HFFc6 (cell line): Measurements from ENCODE around the gene SLC27A6. TPM values are rescaled to one million over a fixed set of nuclear protein-coding genes. Genes with fewer than 3 reads are reported as not detected.

Experiments used
- DNase-seq: peaks from one replicate; pipeline ENCODE4 v3.0.0-alpha.2; 2018
- H3K27ac Mint-ChIP-seq: 2 replicates; pipeline ENCODE4 v1.8.0; 2020; ENCODE audit warnings: mild to moderate bottlenecking, mixed read lengths
- H3K27me3 Mint-ChIP-seq: 2 replicates; pipeline ENCODE4 v1.8.0; 2021; ENCODE audit warnings: mild to moderate bottlenecking, moderate library complexity, mixed read lengths; ENCODE audit not compliant: insufficient read depth
- H3K36me3 Mint-ChIP-seq: 2 replicates; pipeline ENCODE4 v1.8.0; 2021; ENCODE audit warnings: low read depth, mixed read lengths
- H3K4me1 Mint-ChIP-seq: 2 replicates; pipeline ENCODE4 v1.8.0; 2020; ENCODE audit warnings: low read depth, mixed read lengths
- H3K4me3 Mint-ChIP-seq: 2 replicates; pipeline ENCODE4 v1.8.0; 2020; ENCODE audit warnings: mild to moderate bottlenecking, moderate library complexity, mixed read lengths
- H3K9me3 Mint-ChIP-seq: 2 replicates; pipeline ENCODE4 v1.8.0; 2020; ENCODE audit warnings: mild to moderate bottlenecking, mixed read lengths
- CTCF ChIP-seq: fragments of 200-600 bp; sonication (generic); IDR thresholded peaks from 2 replicates; pipeline ENCODE4 v1.5.0; 2021; ENCODE audit warnings: antibody characterized with exemption, mild to moderate bottlenecking
- total RNA-seq, 6 experiments: library from RNA; stranded (reverse); fragmentation: NEBNext Ultra II Directional; extraction: Animal tissue kit (Norgen Biotek cat#: 25700); gene quantifications; 2 replicates in 1 of 6; 3 replicates in 5 of 6; pipeline ENCODE4 v1.2.3, GENCODE V29; 2021

SLC27A6 gene
- total RNA-seq, 6 experiments from 2014 or later: 0.09 to 0.11 TPM; not detected in 4

- H3K9me3 Mint-ChIP-seq: peaks cover 21% of the 10 kb centered on the region
- no peaks in the 10 kb centered on the region for H3K27me3 Mint-ChIP-seq
- no peaks in the 10 kb centered on the region for H3K4me1 Mint-ChIP-seq
- TF ChIP-seq CTCF: no peak
- H3K4me3 Mint-ChIP-seq: no peak overlapping the region
- no peak for DNase-seq
- H3K36me3 Mint-ChIP-seq: peaks cover 4% of the 10 kb centered on the region; the same call in 1 of the 2 replicates
- H3K27ac Mint-ChIP-seq: no peak overlapping the region
Observed at GRCh38 chr5:129002527-129002842, 37.2 kb downstream of the SLC27A6 start.

- Mint-ChIP-seq H3K27ac (no peak overlapping the region), H3K36me3 (peaks cover 4% of the 10 kb centered on the region; the same call in 1 of the 2 replicates), H3K9me3 (peaks cover 16% of the 10 kb centered on the region), H3K4me3 (no peak overlapping the region), H3K4me1 (no peaks in the 10 kb centered on the region), H3K27me3 (no peaks in the 10 kb centered on the region)
- no peak for DNase-seq
- no peak for TF ChIP-seq CTCF
Observed at GRCh38 chr5:129003232-129003631, 37.9 kb downstream of the SLC27A6 start.

DNA sequence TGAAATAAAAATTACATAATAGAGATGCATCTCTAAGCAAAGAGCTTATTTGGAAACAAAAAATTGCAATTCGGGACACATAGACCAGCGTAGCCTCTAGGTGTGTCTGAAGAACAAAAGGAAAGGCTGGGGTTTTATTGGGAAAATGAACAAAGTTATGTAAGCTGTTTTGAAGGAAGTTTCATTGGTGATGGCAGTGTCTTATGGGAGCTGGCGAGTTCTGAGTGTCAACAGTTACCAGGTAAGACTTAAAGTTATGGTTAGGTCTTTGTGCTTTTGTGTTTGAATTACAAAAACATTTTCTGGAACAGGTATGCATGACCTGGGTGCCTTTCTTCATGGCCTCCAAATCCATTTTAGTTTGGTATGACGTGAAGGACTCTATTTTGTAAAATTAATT is 48.9 kb downstream of the SLC27A6 start:
- DNase-seq: no peak
- Mint-ChIP-seq H3K27ac (no peak overlapping the region), H3K9me3 (peaks cover 19% of the 10 kb centered on the region), H3K4me3 (no peak overlapping the region), H3K36me3 (no peaks in the 10 kb centered on the region), H3K27me3 (no peaks in the 10 kb centered on the region), H3K4me1 (no peaks in the 10 kb centered on the region)
- TF ChIP-seq CTCF: no peak

DNA sequence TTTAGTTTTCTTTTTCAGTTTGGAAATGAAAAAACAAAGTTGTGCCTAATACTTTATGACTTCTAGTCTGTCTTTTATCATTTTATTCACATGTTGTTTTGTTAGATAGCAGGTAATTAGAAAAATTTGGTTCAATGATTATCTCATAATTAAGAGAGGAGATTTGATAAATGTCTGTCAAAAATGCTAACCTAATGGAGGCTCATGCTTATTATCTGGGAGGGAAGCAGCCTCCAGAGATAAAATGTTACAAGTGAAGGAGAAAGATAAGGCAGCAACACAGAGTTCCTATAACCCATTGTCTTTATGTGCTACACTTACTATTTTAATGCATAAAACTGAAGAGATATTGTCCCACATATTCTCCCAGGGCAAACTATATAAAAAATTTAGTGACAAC is 53.5 kb downstream of the SLC27A6 start:
- no peak overlapping the region for H3K4me3 Mint-ChIP-seq
- H3K36me3 Mint-ChIP-seq: no peaks in the 10 kb centered on the region
- peaks cover 38% of the 10 kb centered on the region for H3K9me3 Mint-ChIP-seq
- no peak for DNase-seq
- no peaks in the 10 kb centered on the region; the same call in 1 of the 2 replicates for H3K27me3 Mint-ChIP-seq
- TF ChIP-seq CTCF: no peak
- no peak overlapping the region for H3K27ac Mint-ChIP-seq
- H3K4me1 Mint-ChIP-seq: no peaks in the 10 kb centered on the region

DNA sequence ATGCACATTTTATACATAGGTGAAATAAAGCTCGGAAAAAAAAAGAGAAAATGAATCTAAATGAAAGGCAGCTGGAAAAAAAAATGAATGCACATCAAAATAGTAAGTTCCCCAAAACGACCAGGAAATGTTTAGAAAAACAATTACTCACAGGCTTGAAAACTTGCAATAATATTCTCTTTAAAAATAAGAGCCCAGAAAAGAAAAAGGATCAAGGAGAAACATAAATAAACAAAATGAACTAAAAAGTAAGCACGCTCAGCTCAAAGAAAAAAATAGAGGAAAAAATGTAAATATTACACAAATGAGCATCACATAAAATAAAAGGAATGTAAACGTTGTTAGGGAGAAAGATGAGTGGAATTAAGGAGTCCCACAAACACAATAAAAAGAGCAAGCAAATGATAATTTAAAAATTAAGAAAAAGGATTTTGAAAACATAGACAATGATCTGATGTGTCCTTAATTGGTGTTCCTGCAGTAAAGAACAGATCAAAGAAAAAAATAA is 54.2 kb downstream of the SLC27A6 start:
- no peak overlapping the region for H3K4me3 Mint-ChIP-seq
- no peaks in the 10 kb centered on the region for H3K36me3 Mint-ChIP-seq
- no peak overlapping the region for H3K27ac Mint-ChIP-seq
- peaks cover 37% of the 10 kb centered on the region for H3K9me3 Mint-ChIP-seq
- no peak for DNase-seq
- no peaks in the 10 kb centered on the region; the same call in 1 of the 2 replicates for H3K27me3 Mint-ChIP-seq
- no peak for TF ChIP-seq CTCF
- no peaks in the 10 kb centered on the region for H3K4me1 Mint-ChIP-seq

GRCh38 chr5:129020683-129021082 is 55.4 kb downstream of the SLC27A6 start:
- Mint-ChIP-seq H3K4me3 (no peak overlapping the region), H3K27ac (no peak overlapping the region), H3K9me3 (peaks cover 32% of the 10 kb centered on the region), H3K27me3 (no peaks in the 10 kb centered on the region; the same call in 1 of the 2 replicates), H3K4me1 (no peaks in the 10 kb centered on the region), H3K36me3 (peaks cover 4% of the 10 kb centered on the region; the same call in 1 of the 2 replicates)
- TF ChIP-seq CTCF: no peak
- no peak for DNase-seq
